SH-SY5Y (cell line): Measurements from ENCODE around the gene CSMD2.

Experiments used
- GATA2 ChIP-seq: IDR thresholded peaks from 2 replicates; pipeline ENCODE4 v1.6.1; 2011; ENCODE audit warnings: mild to moderate bottlenecking, low read depth, low read length
- GATA3 ChIP-seq: IDR thresholded peaks from 2 replicates; pipeline ENCODE4 v1.6.1; 2011; ENCODE audit warnings: low read depth, mild to moderate bottlenecking, low read length, moderate library complexity

DNA sequence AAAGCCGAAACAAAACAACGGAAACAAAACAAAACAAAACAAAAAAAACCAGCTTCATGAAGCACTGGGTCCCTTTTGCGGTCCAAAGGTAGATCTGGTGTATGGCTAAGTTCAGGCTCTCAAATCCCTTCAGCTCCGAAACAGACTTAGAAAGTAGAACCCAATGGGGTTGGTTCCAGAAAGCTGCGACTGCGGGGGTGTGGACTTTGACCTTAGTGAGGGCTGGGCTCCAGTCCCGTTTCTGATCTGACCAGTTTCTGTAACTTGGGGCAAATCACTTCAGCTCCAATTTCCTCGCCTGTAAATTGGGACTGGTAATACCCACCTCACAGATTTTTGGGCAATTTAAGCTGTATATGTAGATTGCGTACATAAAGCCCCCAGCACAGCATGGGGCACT is 587.4 kb downstream of the CSMD2 start:
- TF ChIP-seq GATA2, result no peak
- no peak for TF ChIP-seq GATA3
